Naive thymus-derived CD4-positive, alpha-beta T cell (primary cell): ENCODE measurements around the gene ZKSCAN2. TPM values are rescaled to one million over a fixed set of nuclear protein-coding genes. Genes with fewer than 3 reads are reported as not detected.

Experiments
- ATAC-seq: fragments of 150-1000 bp; cut with Tn5 transposase; 2 replicates; pipeline ENCODE4 v1.10.0; 2021; ENCODE audit warnings: mild to moderate bottlenecking, moderate library complexity
- CTCF ChIA-PET: fragments of 350-600 bp; sonication (Branson Sonifier 250); formaldehyde crosslinking; loops from one replicate; lab custom pipeline; 2021; ENCODE audit warnings: antibody characterized with exemption; lab: Charles Lee
- POLR2A ChIA-PET: fragments of 350-600 bp; sonication (Branson Sonifier 250); formaldehyde crosslinking; loops from one replicate; lab custom pipeline; 2021; ENCODE audit warnings: antibody characterized with exemption, inconsistent platforms; lab: Charles Lee
- DNase-seq, 9 donors: peaks; one replicate each; pipeline versions ENCODE4 v3.0.0 to v3.0.0-alpha.2; 2020 to 2022; ENCODE audit warnings: mixed read lengths in 1 of 9
- H3K27ac ChIP-seq: one replicate; pipeline ENCODE4 v1.7.0; 2013; ENCODE audit warnings: mild to moderate bottlenecking, low read depth, low read length, moderate library complexity
- H3K27me3 ChIP-seq, 2 donors: one replicate each; pipeline ENCODE4 v1.7.0; 2013; ENCODE audit warnings: low read length in 2 of 2, mild to moderate bottlenecking in 2 of 2, moderate library complexity in 2 of 2; ENCODE audit not compliant: control insufficient read depth in 2 of 2, insufficient read depth in 2 of 2
- H3K36me3 ChIP-seq, 3 experiments: 1 replicate in 2 of 3; 2 replicates in 1 of 3; pipeline ENCODE4 v1.7.0; 2013; ENCODE audit warnings: low read length in 3 of 3, mild to moderate bottlenecking in 3 of 3, moderate library complexity in 1 of 3; ENCODE audit not compliant: insufficient read depth in 3 of 3, control insufficient read depth in 2 of 3
- H3K4me1 ChIP-seq, 2 donors: one replicate each; pipeline ENCODE4 v1.7.0; 2013; ENCODE audit warnings: low read length in 2 of 2, mild to moderate bottlenecking in 2 of 2, moderate library complexity in 1 of 2; ENCODE audit not compliant: control insufficient read depth in 2 of 2, insufficient read depth in 2 of 2
- H3K4me3 ChIP-seq: 2 replicates; pipeline ENCODE4 v1.7.0; 2013; ENCODE audit warnings: mild to moderate bottlenecking, low read length
- H3K9me3 ChIP-seq, 3 experiments: 1 replicate in 2 of 3; 2 replicates in 1 of 3; pipeline ENCODE4 v1.7.0; 2013; ENCODE audit warnings: low read length in 3 of 3; ENCODE audit not compliant: control insufficient read depth in 2 of 3
- H3K27ac Mint-ChIP-seq, 9 donors: one replicate each; pipeline ENCODE4 v1.8.0; 2020 to 2022; ENCODE audit warnings: mixed read lengths in 9 of 9, mild to moderate bottlenecking in 8 of 9, moderate library complexity in 5 of 9, inconsistent platforms in 2 of 9
- H3K27me3 Mint-ChIP-seq, 5 donors: one replicate each; pipeline ENCODE4 v1.8.0; 2021 to 2022; ENCODE audit warnings: mixed read lengths in 5 of 5, mild to moderate bottlenecking in 1 of 5
- H3K36me3 Mint-ChIP-seq, 5 donors: one replicate each; pipeline ENCODE4 v1.8.0; 2020 to 2022; ENCODE audit warnings: mixed read lengths in 5 of 5, mild to moderate bottlenecking in 3 of 5, inconsistent platforms in 1 of 5
- H3K4me1 Mint-ChIP-seq, 7 donors: one replicate each; pipeline ENCODE4 v1.8.0; 2020 to 2022; ENCODE audit warnings: mixed read lengths in 7 of 7, mild to moderate bottlenecking in 3 of 7, inconsistent platforms in 1 of 7
- H3K4me3 Mint-ChIP-seq, 10 donors: one replicate each; pipeline ENCODE4 v1.8.0; 2020 to 2022; ENCODE audit warnings: mild to moderate bottlenecking in 10 of 10, mixed read lengths in 10 of 10, moderate library complexity in 6 of 10, inconsistent platforms in 2 of 10
- H3K9me3 Mint-ChIP-seq, 11 donors: one replicate each; pipeline ENCODE4 v1.8.0; 2020 to 2022; ENCODE audit warnings: mixed read lengths in 11 of 11, mild to moderate bottlenecking in 4 of 11, inconsistent platforms in 1 of 11, moderate library complexity in 1 of 11
- intact Hi-C, 2 donors: fragments of 100-400 bp; cut with micrococcal nuclease; formaldehyde crosslinking; loops; one replicate each; pipeline ENCODE4 v1.15.1; 2023
- polyA plus RNA-seq, 2 donors: library from polyadenylated mRNA; unstranded; fragments of 300-500 nt; fragmentation: Illumina TruSeq; gene quantifications; one replicate each; pipeline ENCODE4 v1.2.3, GENCODE V29; 2021
- total RNA-seq, 6 experiments: library from RNA in 5 of 6; stranded (reverse) in 5 of 6; gene quantifications; 1 replicate in 5 of 6; 2 replicates in 1 of 6; pipeline ENCODE4 v1.2.3 and lab custom pipeline; 2021 to 2026

Gene ZKSCAN2
- total and polyA plus RNA-seq, 7 experiments from 2014 or later: 1.5 to 7.0 (median 4.8) TPM

DNA sequence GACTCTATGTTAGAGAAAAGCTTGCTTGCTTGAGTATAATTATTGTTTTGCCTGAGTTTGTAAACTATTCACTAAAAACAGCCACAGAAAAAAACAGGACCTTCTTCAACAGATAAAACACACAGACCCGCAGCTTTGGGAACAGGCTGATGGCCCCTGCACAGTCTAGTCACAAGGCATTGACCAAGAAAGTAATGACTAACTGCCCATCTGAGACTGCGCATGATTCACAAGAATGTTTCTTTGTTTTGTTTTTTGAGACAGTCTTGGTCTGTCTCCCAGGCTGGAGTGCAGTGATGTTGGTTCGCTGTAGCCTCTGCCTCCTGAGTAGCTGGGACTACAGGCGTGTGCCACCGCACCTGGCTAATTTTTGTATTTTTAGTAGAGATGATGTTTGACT lies 2.8 kb upstream of the ZKSCAN2 start:
- peak overlapping the region in 1 of 9 donors; percentile 51 for H3K27ac Mint-ChIP-seq
- POLR2A ChIA-PET: no interaction called here
- no peak overlapping the region for H3K27ac ChIP-seq
- H3K4me3 Mint-ChIP-seq: peak overlapping the region in 4 of 10 donors; percentile 17 to 96 (median 30)
- intact Hi-C loops: no loop called here
- no peaks in the 10 kb centered on the region for H3K27me3 Mint-ChIP-seq
- peaks cover 0 to 30% (median 13%) of the 10 kb centered on the region in 5 donors for H3K36me3 Mint-ChIP-seq
- ATAC-seq: no peak
- DNase-seq: no peak
- peaks cover 16 to 33% of the 10 kb centered on the region in 2 donors for H3K4me1 ChIP-seq
- CTCF ChIA-PET: no interaction called here
- peaks cover 0 to 10% (median 0%) of the 10 kb centered on the region in 3 experiments for H3K36me3 ChIP-seq
- peaks cover 45 to 73% (median 61%) of the 10 kb centered on the region in 7 donors for H3K4me1 Mint-ChIP-seq
- H3K9me3 Mint-ChIP-seq: peaks cover 0 to 3% (median 0%) of the 10 kb centered on the region in 11 donors
- no peaks in the 10 kb centered on the region for H3K9me3 ChIP-seq
- no peak overlapping the region for H3K4me3 ChIP-seq
- H3K27me3 ChIP-seq: no peaks in the 10 kb centered on the region

GRCh38 chr16:25258861-25259179 lies 1.2 kb upstream of the ZKSCAN2 start:
- peaks cover 0 to 3% (median 0%) of the 10 kb centered on the region in 11 donors for H3K9me3 Mint-ChIP-seq
- Histone ChIP-seq H3K4me3 (peak overlapping the region; percentile 90), H3K36me3 (peaks cover 0 to 13% (median 0%) of the 10 kb centered on the region in 3 experiments), H3K27ac (peak overlapping the region; percentile 93), H3K9me3 (no peaks in the 10 kb centered on the region), H3K4me1 (peaks cover 16 to 33% of the 10 kb centered on the region in 2 donors), H3K27me3 (no peaks in the 10 kb centered on the region)
- H3K27ac Mint-ChIP-seq: peak overlapping the region; percentile 95 to 98 (median 96)
- H3K4me3 Mint-ChIP-seq: peak overlapping the region; percentile 88 to 96 (median 93)
- H3K36me3 Mint-ChIP-seq: peaks cover 0 to 21% (median 6%) of the 10 kb centered on the region in 5 donors
- ATAC-seq (no peak), DNase-seq (peak in 6 of 9 donors; percentile 2 to 24 (median 7))
- H3K27me3 Mint-ChIP-seq: no peaks in the 10 kb centered on the region
- intact Hi-C loops: loop anchor here (1.0 to 5.0 kb wide), 3 partner anchors 148 to 532 kb away; partner anchors contain the start of genes TNRC6A (in 2 of the 2), ARHGAP17 (in 1 of the 2) and LCMT1 (in 1 of the 2)
- ChIA-PET CTCF (interaction anchor here (1.0 kb wide), 1 partner anchor 17 kb away, joined by 4 read pairs; no protein-coding TSS in a partner anchor), POLR2A (interaction anchor here (0.8 to 1.9 kb wide), 2 partner anchors 12 to 198 kb away, joined by 3 to 8 read pairs; no protein-coding TSS in a partner anchor)
- H3K4me1 Mint-ChIP-seq: peaks cover 43 to 69% (median 63%) of the 10 kb centered on the region in 7 donors

GRCh38 chr16:25257956-25258860 lies 563 bp upstream of the ZKSCAN2 start:
- peak overlapping the region; percentile 93 for H3K27ac ChIP-seq
- peaks cover 0 to 3% (median 0%) of the 10 kb centered on the region in 11 donors for H3K9me3 Mint-ChIP-seq
- ChIA-PET CTCF (interaction anchor here (1.0 kb wide), 1 partner anchor 18 kb away, joined by 4 read pairs; no protein-coding TSS in a partner anchor), POLR2A (interaction anchor here (0.8 to 1.9 kb wide), 2 partner anchors 13 to 197 kb away, joined by 3 to 8 read pairs; no protein-coding TSS in a partner anchor)
- no peaks in the 10 kb centered on the region for H3K9me3 ChIP-seq
- H3K27me3 ChIP-seq: no peaks in the 10 kb centered on the region
- H3K4me3 Mint-ChIP-seq: peak overlapping the region; percentile 88 to 96 (median 93)
- H3K4me3 ChIP-seq: peak overlapping the region; percentile 90
- H3K36me3 ChIP-seq: peaks cover 0 to 12% (median 0%) of the 10 kb centered on the region in 3 experiments
- peak overlapping the region; percentile 95 to 98 (median 96) for H3K27ac Mint-ChIP-seq
- intact Hi-C loops: loop anchor here (1.0 to 5.0 kb wide), 7 partner anchors 25 to 719 kb away; partner anchors contain the start of genes RBBP6 (in 2 of the 2), TNRC6A (in 2 of the 2), ARHGAP17 (in 1 of the 2) and LCMT1 (in 1 of the 2)
- no peaks in the 10 kb centered on the region for H3K27me3 Mint-ChIP-seq
- peaks cover 0 to 19% (median 6%) of the 10 kb centered on the region in 5 donors for H3K36me3 Mint-ChIP-seq
- H3K4me1 Mint-ChIP-seq: peaks cover 43 to 72% (median 66%) of the 10 kb centered on the region in 7 donors
- ATAC-seq (peak; percentile 53), DNase-seq (peak in 8 of 9 donors; percentile 70 to 84 (median 78))
- peaks cover 16 to 33% of the 10 kb centered on the region in 2 donors for H3K4me1 ChIP-seq

DNA sequence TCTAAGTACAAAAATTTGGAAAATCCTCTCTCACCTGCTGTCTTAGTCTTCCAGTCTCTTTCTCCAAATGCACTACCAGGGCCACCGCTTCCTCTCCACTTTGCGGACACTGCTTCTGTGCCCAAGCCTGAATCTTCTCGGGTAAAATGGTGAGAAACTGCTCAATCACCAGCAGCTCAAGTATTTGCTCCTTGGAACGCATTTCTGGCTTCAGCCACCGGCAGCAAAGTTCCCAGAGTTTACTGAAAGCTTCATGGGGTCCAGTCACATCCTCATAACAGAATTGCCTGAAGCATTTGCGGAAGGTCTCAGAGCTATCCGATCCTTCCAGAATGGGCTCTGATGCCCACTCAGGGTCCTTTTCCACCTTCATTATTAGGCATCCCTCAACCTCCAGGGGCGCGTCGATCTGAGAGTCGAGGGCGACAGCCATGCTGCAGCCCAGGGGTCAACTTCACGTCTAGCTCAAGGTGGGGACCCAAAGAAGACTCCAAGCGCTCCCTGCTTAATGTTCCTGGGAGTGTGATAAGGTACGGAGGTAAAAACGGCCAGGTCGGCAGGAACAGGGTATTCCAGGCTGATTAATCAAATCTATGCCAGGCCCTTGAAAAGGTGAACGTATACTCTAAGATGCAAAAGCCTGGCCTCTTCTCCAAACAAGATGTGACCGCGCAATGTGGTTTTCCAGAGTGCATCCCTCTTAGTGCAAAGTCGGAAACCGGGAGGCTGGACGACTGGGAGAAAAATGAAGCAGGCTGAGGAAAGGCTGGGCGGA lies 763 bp downstream of the ZKSCAN2 start:
- Mint-ChIP-seq H3K9me3 (peaks cover 0 to 3% (median 0%) of the 10 kb centered on the region in 11 donors), H3K4me1 (peaks cover 46 to 76% (median 67%) of the 10 kb centered on the region in 7 donors), H3K27me3 (no peaks in the 10 kb centered on the region), H3K36me3 (peaks cover 1 to 18% (median 8%) of the 10 kb centered on the region in 5 donors), H3K4me3 (peak overlapping the region; percentile 90 to 98 (median 96)), H3K27ac (peak overlapping the region; percentile 92 to 97 (median 95))
- Histone ChIP-seq H3K4me3 (peak overlapping the region; percentile 90), H3K9me3 (no peaks in the 10 kb centered on the region), H3K27ac (peak overlapping the region; percentile 93), H3K4me1 (peaks cover 16 to 39% of the 10 kb centered on the region in 2 donors), H3K36me3 (peaks cover 0 to 14% (median 0%) of the 10 kb centered on the region in 3 experiments), H3K27me3 (no peaks in the 10 kb centered on the region)
- DNase-seq (peak in 4 of 9 donors; percentile 5 to 22 (median 12)), ATAC-seq (no peak)
- ChIA-PET POLR2A (interaction anchor here (0.8 to 0.9 kb wide), 2 partner anchors 224 to 713 kb away, joined by 3 to 4 read pairs; no protein-coding TSS in a partner anchor), CTCF (no interaction called here)
- intact Hi-C loops: loop anchor here (1.0 to 5.0 kb wide), 5 partner anchors 24 to 718 kb away; partner anchors contain the start of genes RBBP6 (in 2 of the 2) and TNRC6A (in 2 of the 2)

DNA sequence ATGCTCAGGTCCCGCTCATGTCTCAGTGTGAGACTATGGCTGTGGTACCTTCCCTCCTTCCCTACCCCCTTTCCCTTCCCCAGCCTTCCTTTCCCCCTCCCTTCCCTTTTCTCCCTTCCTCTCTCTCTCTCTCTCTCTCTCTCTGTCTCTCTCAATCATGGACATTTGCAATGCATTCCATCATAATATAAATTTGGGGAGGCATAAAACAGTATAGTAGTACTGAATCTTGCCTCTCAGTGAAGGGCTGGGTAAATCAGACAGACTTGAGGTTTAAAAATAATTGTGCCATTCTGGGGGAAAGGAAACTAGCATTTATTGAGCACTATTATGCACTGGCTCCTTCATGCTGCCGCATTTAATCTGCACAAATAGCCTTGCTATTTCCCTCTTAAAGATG lies 4.3 kb downstream of the ZKSCAN2 start:
- H3K4me3 ChIP-seq: no peak overlapping the region
- ATAC-seq: no peak
- POLR2A ChIA-PET: no interaction called here
- no peaks in the 10 kb centered on the region for H3K27me3 Mint-ChIP-seq
- no peak for DNase-seq
- no peak overlapping the region for H3K27ac ChIP-seq
- peak overlapping the region in 1 of 10 donors; percentile 20 for H3K4me3 Mint-ChIP-seq
- CTCF ChIA-PET: no interaction called here
- H3K27ac Mint-ChIP-seq: peak overlapping the region in 2 of 9 donors; percentile 38 to 41
- peaks cover 19 to 44% (median 34%) of the 10 kb centered on the region in 7 donors for H3K4me1 Mint-ChIP-seq
- no peaks in the 10 kb centered on the region for H3K9me3 ChIP-seq
- H3K4me1 ChIP-seq: peaks cover 7 to 19% of the 10 kb centered on the region in 2 donors
- peaks cover 10 to 27% (median 18%) of the 10 kb centered on the region in 5 donors for H3K36me3 Mint-ChIP-seq
- intact Hi-C loops: no loop called here
- H3K36me3 ChIP-seq: peaks cover 0 to 16% (median 0%) of the 10 kb centered on the region in 3 experiments
- H3K27me3 ChIP-seq: no peaks in the 10 kb centered on the region
- H3K9me3 Mint-ChIP-seq: peaks cover 0 to 6% (median 0%) of the 10 kb centered on the region in 11 donors
